Spleen (tissue), 11 donors: ENCODE data around the gene ZNF516. TPM values are rescaled to one million over a fixed set of nuclear protein-coding genes. Genes with fewer than 3 reads are reported as not detected.

ENCODE experiments used
- DNase-seq: peaks from one replicate; pipeline ENCODE4 v3.0.0-alpha.2; 2020
- H3K27ac ChIP-seq, 8 donors: fragments of 200-600 bp; sonication (generic) in 7 of 8; 1 replicate in 4 of 8; 2 replicates in 4 of 8; pipeline versions ENCODE4 v1.5.0 to v1.8.0; 2016 to 2021; ENCODE audit warnings: inconsistent platforms in 4 of 8, mild to moderate bottlenecking in 4 of 8, moderate library complexity in 1 of 8
- H3K27me3 ChIP-seq, 7 donors: fragments of 200-600 bp; sonication (generic) in 6 of 7; replicated peaks in 1 of 7; 1 replicate in 4 of 7; 2 replicates in 3 of 7; pipeline versions ENCODE4 v1.5.0 to v1.8.0; 2016 to 2021; ENCODE audit warnings: inconsistent platforms in 3 of 7, mild to moderate bottlenecking in 1 of 7
- H3K36me3 ChIP-seq, 6 donors: fragments of 200-600 bp; sonication (generic) in 5 of 6; 1 replicate in 4 of 6; 2 replicates in 2 of 6; pipeline versions ENCODE4 v1.5.0 to v1.8.0; 2016 to 2021; ENCODE audit warnings: inconsistent platforms in 2 of 6
- H3K4me1 ChIP-seq, 6 donors: fragments of 200-600 bp; sonication (generic) in 5 of 6; 1 replicate in 3 of 6; 2 replicates in 3 of 6; pipeline versions ENCODE4 v1.5.0 to v1.8.0; 2016 to 2021; ENCODE audit warnings: inconsistent platforms in 3 of 6
- H3K4me3 ChIP-seq, 8 donors: fragments of 200-600 bp; sonication (generic) in 7 of 8; 1 replicate in 4 of 8; 2 replicates in 4 of 8; pipeline versions ENCODE4 v1.5.0 to v1.8.0; 2016 to 2021; ENCODE audit warnings: inconsistent platforms in 4 of 8, mild to moderate bottlenecking in 4 of 8, moderate library complexity in 2 of 8
- H3K9me3 ChIP-seq, 8 donors: fragments of 200-600 bp; sonication (generic) in 7 of 8; 1 replicate in 4 of 8; 2 replicates in 4 of 8; pipeline versions ENCODE4 v1.5.0 to v1.8.0; 2016 to 2021; ENCODE audit warnings: inconsistent platforms in 4 of 8
- CTCF ChIP-seq, 11 experiments: fragments of 200-600 bp in 7 of 11; fragments of 450-650 bp in 4 of 11; sonication (generic) in 4 of 11; IDR thresholded peaks in 8 of 11; conservative IDR thresholded peaks in 3 of 11; 1 replicate in 7 of 11; 2 replicates in 4 of 11; pipeline versions ENCODE4 v1.4.0 to v1.8.0; 2016 to 2021; ENCODE audit warnings: antibody characterized with exemption in 11 of 11, inconsistent platforms in 4 of 11, mild to moderate bottlenecking in 1 of 11
- POLR2A ChIP-seq, 3 donors: fragments of 450-650 bp; IDR thresholded peaks; one replicate each; pipeline ENCODE4 v1.5.1; 2017; ENCODE audit warnings: antibody characterized with exemption in 3 of 3, mild to moderate bottlenecking in 1 of 3
- POLR2AphosphoS5 ChIP-seq, 3 donors: sonication (generic); formaldehyde crosslinking; IDR thresholded peaks; one replicate each; pipeline ENCODE4 v1.5.1; 2017; ENCODE audit warnings: antibody characterized with exemption in 3 of 3
- WGBS, 5 donors: extraction: QIAGEN DNeasy Blood & Tissue Kit in 3 of 5; methylation state at CpG; one replicate each; pipeline versions ENCODE4 v1.1.5 to v1.1.7; 2013 to 2018; 5-methylcytosine and 5-hydroxymethylcytosine counted together
- intact Hi-C: fragments of 100-400 bp; cut with DNase I; formaldehyde crosslinking; loops from one replicate; pipeline ENCODE4 v1.15.0; 2023; ENCODE audit warnings: low total_unique reads
- polyA plus RNA-seq, 3 donors: library from polyadenylated mRNA; stranded (reverse); fragments of 200-250 nt; gene quantifications; one replicate each; pipeline ENCODE4 v1.2.1, GENCODE V29; 2013
- total RNA-seq, 7 donors: library from RNA; depleted of rRNA in 3 of 7; stranded (reverse); fragments of >200 nt in 3 of 7; fragmentation: NEBNext Ultra II Directional in 4 of 7; extraction: Animal tissue kit (Norgen Biotek cat#: 25700) in 4 of 7; gene quantifications; one replicate each; pipeline versions ENCODE4 v1.1.0 to v1.2.1, GENCODE V29; 2016 to 2021
- donor health status: healthy with polysubstance abuse.
- donor health status: DM: no; HTN: no; CAD: no; lungs with moderate emphysema.
- donor health status: DM: no; HTN: no; CAD: no.
- donor health status: Bipolar disorder and iron deficiency.
- donor health status: healthy.
- donor health status: DM: no; HTN: no; CAD: no.
- donor health status: DM: yes; HTN: yes; CAD: no.

Gene ZNF516
- total and polyA plus RNA-seq, 10 donors: 4.5 to 58.4 (median 40.0) TPM

GRCh38 chr18:76494231-76495005 is 624 bp downstream of the ZNF516 start:
- DNase-seq: peak; percentile 88
- peak in 1 of 3 donors; percentile 32 for TF ChIP-seq POLR2AphosphoS5 (IDR thresholded peaks at IDR 0.05)
- no peak for TF ChIP-seq POLR2A (IDR thresholded peaks at IDR 0.05)
- 1% methylated on average over 47 to 56 of the region's 56 CpGs for WGBS, 5 donors

GRCh38 chr18:76493213-76494161 is 1.6 kb downstream of the ZNF516 start:
- intact Hi-C loops: no loop called here
- Histone ChIP-seq H3K4me3 (peak overlapping the region; percentile 56 to 90 (median 76)), H3K9me3 (no peaks in the 10 kb centered on the region), H3K27ac (peak overlapping the region; percentile 71 to 97 (median 88)), H3K27me3 (peaks cover 0 to 53% (median 3%) of the 10 kb centered on the region in 7 donors), H3K4me1 (peaks cover 8 to 89% (median 41%) of the 10 kb centered on the region in 6 donors), H3K36me3 (no peaks in the 10 kb centered on the region)
- TF ChIP-seq POLR2AphosphoS5 (IDR thresholded peaks at IDR 0.05): no peak
- TF ChIP-seq CTCF (IDR thresholded peaks at IDR 0.05 in 8 of 11, conservative IDR thresholded peaks at IDR 0.05 in 3 of 11): no peak
- no peak for TF ChIP-seq POLR2A (IDR thresholded peaks at IDR 0.05)
- WGBS, 5 donors: 0 to 1% (median 1%) methylated on average over 30 to 31 of the region's 31 CpGs
- no peak for DNase-seq

More at GRCh38 chr18:76494231-76495005, 624 bp downstream of the ZNF516 start:
- H3K9me3 ChIP-seq: no peaks in the 10 kb centered on the region
- intact Hi-C loops: no loop called here
- peak overlapping the region; percentile 71 to 97 (median 88) for H3K27ac ChIP-seq
- peaks cover 0 to 53% (median 3%) of the 10 kb centered on the region in 7 donors for H3K27me3 ChIP-seq
- H3K36me3 ChIP-seq: no peaks in the 10 kb centered on the region
- peaks cover 4 to 89% (median 39%) of the 10 kb centered on the region in 6 donors for H3K4me1 ChIP-seq
- H3K4me3 ChIP-seq: peak overlapping the region; percentile 56 to 90 (median 76)

GRCh38 chr18:76492669-76493212 is 2.3 kb downstream of the ZNF516 start:
- peaks cover 0 to 53% (median 3%) of the 10 kb centered on the region in 7 donors for H3K27me3 ChIP-seq
- no peaks in the 10 kb centered on the region for H3K36me3 ChIP-seq
- peak overlapping the region; percentile 71 to 97 (median 88) for H3K27ac ChIP-seq
- TF ChIP-seq POLR2A (IDR thresholded peaks at IDR 0.05) (no peak), POLR2AphosphoS5 (IDR thresholded peaks at IDR 0.05) (peak; percentile 71 to 87 (median 85))
- 0 to 1% (median 0%) methylated on average over 24 to 31 of the region's 31 CpGs for WGBS, 5 donors
- H3K9me3 ChIP-seq: no peaks in the 10 kb centered on the region
- intact Hi-C loops: no loop called here
- H3K4me3 ChIP-seq: peak overlapping the region; percentile 56 to 90 (median 76)
- H3K4me1 ChIP-seq: peaks cover 8 to 89% (median 46%) of the 10 kb centered on the region in 6 donors
- peak; percentile 99 for DNase-seq

- DNase-seq: peak; percentile 94
- Histone ChIP-seq H3K27ac (peak overlapping the region; percentile 48 to 97 (median 88)), H3K9me3 (no peaks in the 10 kb centered on the region), H3K36me3 (no peaks in the 10 kb centered on the region), H3K4me1 (peaks cover 8 to 89% (median 51%) of the 10 kb centered on the region in 6 donors), H3K4me3 (peak overlapping the region; percentile 56 to 90 (median 76)), H3K27me3 (peaks cover 0 to 53% (median 3%) of the 10 kb centered on the region in 7 donors)
- WGBS, 5 donors: 0 to 2% (median 0%) methylated on average over 42 to 70 of the region's 70 CpGs
- intact Hi-C loops: no loop called here
- peak in 1 of 3 donors; percentile 44 for TF ChIP-seq POLR2AphosphoS5 (IDR thresholded peaks at IDR 0.05)
- TF ChIP-seq CTCF (IDR thresholded peaks at IDR 0.05 in 8 of 11, conservative IDR thresholded peaks at IDR 0.05 in 3 of 11): no peak
These were observed 3.0 kb downstream of the ZNF516 start for GRCh38 chr18:76491776-76492668.
